ENCODE measurements around the gene TFDP3.

The TFDP3 gene, protein sequence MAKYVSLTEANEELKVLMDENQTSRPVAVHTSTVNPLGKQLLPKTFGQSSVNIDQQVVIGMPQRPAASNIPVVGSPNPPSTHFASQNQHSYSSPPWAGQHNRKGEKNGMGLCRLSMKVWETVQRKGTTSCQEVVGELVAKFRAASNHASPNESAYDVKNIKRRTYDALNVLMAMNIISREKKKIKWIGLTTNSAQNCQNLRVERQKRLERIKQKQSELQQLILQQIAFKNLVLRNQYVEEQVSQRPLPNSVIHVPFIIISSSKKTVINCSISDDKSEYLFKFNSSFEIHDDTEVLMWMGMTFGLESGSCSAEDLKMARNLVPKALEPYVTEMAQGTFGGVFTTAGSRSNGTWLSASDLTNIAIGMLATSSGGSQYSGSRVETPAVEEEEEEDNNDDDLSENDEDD

DNA sequence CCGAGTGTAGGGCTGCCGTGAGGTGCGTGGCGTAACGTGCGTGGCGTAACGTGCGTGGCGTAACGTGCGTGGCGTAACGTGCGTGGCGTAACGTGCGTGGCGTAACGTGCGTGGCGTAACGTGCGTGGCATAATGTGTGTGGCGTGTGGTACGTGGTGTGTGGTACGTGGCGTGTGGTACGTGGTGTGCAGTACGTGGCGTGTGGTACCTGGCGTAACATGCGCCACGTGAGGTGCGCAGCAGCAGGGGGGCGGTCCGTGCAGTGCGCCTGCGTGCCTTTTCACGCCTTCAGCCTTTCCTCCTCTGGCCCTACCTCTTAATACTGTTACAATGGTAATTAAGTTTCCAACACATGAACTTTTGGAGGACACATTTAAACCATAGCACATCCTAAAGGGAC is at the start of gene TFDP3:
Gene TFDP3 (minus strand): TSS at position 26 of the 400 bp plus-strand sequence. CDS start 95 bp downstream, outside the sequence.
- DNase-seq (ENCODE audit: low read depth in 2 of 2) = no peak

DNA sequence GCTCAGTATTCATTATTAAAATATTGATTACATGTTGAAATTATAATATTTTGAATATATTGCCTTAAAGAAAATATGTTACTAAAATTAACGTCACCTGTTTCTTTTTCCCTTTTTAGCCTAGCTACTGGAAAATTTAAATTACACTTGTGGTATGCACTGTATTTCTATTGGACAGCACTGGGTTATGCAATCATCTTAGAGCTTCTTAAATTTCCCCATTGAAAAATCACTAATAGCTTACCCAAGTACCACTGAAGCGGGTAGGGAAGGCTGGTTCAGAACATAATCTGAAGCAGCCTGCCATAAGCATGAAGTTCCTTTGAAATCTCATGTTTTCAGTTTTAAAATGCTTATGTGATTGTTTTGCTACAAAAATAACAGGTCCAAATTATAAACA is 49.5 kb upstream of the TFDP3 start:
- DNase-seq (ENCODE audit: low read depth in 2 of 2) = no peak

DNA sequence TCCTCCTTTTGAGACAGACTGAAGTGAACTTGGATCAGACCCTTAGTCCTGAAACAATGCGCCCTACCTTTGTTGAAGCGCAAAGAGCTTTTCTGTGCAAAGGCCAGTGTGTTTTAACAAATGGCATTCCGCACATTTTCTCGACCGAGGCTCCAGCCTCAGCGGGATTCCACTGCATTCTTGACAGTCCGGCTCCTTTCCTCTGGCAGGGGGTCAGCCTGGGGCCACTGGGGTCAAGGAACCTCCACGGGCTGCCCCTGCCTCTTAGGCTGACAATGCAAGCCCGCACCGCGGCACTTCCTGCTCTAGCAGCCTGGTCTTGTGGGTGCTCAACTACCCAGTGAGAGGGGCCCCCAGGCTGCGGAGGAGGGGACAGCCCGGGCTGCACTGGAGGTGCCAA is 47.2 kb upstream of the TFDP3 start:
- DNase-seq (ENCODE audit: low read depth in 2 of 2) = no peak

DNA sequence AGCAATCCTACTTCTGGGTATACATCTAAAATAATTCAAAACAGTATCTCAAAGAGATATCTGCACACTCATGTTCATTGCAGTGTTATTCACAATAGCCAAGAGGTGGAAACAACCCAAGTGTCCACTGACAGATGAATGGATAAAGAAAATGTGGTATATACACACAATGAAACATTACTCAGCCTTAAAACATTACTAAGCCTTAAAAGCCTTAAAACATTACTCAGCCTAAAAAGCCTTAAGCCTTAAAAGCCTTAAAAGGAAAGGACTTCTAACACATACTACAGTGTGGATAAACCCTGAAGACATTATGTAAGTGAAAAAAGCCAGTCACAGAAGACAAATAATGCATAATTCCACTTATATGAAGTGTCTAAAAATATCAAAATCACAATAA is 40.3 kb upstream of the TFDP3 start:
- no peak for DNase-seq (ENCODE audit: low read depth in 2 of 2)

DNA sequence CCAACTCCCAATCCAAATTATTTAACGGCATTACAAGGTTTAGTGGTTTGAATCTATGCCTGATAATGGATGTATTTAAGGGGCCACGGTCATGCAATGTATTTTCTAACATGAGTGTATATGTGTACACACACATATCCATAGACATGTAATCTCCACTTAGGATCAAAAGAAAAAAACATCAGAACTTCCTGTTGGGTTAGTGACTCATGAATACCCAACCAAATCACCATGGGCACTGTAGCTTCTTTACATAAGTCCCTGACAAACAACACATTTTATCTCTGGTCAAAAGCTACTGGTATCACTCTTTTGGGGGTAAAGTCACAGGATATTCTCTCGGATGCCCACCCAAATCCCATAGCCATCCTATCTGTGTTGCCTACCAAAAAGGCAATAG is 36.5 kb upstream of the TFDP3 start:
- DNase-seq (ENCODE audit: low read depth in 2 of 2) = no peak

DNA sequence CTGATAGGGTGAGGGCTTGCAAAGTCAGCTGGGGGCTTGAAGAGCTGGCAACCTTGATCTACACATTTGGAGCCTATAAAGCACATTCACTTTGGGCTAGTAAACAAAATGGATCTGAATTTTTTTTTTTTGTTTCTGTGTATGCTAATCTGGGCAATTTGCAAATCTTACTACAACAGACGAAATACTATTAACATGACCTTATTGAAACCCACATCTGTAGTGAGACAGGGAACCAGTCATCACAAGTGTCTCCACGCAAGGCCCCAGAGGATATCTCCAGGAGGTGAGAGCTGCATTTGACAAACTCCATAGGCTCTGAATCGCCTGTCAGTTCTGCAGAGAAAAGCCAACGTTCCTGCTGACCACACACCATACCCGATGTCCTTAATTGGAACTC is 33.0 kb upstream of the TFDP3 start:
- no peak for DNase-seq (ENCODE audit: low read depth in 2 of 2)

DNA sequence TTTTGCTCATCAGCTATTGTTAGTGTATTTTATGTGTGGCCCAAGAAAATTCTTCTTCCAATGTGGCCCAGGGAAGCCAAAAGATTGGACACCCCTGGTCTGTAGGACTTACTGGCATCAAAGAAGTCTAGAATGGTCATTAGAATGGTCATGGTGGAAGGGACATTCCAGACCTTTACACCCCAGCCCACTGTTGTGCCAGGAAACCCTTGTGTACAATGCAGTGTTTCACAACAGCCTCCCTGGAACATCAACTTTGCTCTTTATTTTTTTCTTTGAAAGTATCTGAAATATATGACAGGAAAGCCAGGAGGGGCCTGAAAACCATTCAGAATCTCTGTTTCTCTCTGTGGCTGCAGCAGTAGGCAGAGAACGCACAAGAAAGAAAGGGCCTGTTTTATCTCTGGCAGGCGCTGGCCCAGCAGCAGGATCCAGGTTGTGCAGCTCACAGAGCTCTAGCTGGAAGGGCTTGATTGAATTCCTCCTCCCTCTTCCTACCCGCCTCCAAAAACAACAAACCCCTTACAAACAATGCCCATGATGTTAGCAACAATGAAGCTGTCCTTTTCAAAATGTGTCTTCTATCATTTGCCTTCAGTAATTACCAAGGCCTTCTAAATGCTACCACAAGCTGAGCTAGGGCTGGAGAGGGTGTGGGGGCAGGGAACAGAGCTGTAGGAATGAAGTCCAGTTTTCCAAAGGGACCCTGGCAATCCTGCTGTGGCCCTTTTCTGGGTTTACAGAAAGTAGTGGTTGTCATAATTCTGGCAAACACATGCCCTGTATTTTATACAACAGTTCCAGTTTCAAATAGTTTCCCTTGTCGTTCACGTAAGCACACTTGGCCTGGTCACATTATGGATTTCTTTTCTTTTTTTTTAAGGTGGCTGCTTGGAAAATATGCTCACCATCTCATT is 32.3 kb upstream of the TFDP3 start:
- DNase-seq (ENCODE audit: low read depth in 2 of 2) = no peak

DNA sequence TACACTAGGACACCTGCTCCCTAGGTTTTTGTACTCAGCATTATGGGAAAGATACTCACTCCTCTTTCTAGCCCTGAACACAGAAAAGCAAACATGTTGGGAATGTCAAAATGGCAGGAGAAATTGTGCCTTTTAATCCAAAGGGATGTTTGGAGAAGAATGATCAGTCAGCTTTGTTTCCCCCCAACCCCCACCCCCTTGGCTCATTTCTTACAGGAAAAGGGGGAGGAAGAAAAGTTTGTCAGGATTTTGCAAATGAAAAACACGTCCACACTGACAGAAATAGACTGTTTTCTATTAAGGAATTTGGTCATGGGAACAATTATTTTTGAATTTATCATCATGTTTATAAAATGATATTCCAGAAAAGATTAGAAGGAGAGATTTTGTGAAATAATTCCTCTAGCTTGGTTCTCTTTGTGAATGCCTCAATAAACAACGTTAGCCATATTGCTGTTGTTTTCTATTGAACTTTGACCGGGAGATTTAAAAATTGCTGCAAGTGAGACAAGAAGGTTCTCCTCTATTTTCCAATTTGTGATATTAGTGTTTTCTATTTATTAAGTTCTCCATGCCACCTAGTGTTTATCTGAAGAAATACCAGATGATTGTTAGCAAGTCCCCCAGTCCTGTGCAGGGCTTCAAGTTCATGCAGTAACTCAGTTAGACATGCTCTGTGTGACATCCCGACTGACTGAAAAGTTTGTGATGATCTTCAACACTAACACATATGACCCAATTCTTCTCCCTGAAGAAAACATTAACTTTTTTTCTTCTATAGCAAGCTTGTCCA is 31.3 kb upstream of the TFDP3 start:
- no peak for DNase-seq (ENCODE audit: low read depth in 2 of 2)

DNA sequence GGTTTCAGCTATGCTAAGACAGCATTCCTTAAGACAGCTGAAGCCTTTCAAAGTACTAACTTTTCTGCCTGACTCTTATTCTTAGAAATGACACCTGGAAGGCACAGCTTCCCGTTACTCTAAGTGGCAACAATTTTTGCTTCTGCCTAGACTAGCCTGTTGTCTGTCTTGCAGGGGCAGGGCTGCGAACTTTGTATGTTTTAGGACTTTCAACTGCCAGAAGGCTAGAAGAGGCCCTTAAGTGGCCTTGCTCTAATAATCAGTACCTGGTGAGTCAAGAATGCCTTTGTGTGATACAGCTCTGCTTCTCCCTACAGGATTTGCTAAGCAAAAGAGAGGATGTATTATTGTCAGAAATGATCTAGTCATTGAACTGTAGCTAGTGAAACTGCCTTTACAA is 30.0 kb upstream of the TFDP3 start:
- no peak for DNase-seq (ENCODE audit: low read depth in 2 of 2)

DNA sequence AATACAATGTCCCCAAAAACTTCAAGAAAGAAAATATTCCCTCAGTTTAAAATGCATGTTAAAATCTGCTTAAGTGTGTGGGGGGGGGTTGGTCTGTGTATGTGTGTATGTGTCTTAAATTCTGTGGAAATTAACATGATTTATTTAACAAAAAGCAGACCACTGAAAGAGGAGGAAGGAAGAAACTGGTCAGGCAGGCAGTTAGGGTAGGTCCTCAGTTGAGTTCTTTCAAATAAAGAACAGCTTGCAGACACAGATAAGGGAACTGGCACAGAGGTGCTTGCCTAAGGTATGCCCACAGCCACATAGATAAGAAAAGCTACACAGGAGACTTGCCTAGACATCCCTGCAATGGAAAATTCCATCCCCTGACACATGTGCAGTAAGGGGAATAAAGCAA is 28.8 kb upstream of the TFDP3 start:
- no peak for DNase-seq (ENCODE audit: low read depth in 2 of 2)

DNA sequence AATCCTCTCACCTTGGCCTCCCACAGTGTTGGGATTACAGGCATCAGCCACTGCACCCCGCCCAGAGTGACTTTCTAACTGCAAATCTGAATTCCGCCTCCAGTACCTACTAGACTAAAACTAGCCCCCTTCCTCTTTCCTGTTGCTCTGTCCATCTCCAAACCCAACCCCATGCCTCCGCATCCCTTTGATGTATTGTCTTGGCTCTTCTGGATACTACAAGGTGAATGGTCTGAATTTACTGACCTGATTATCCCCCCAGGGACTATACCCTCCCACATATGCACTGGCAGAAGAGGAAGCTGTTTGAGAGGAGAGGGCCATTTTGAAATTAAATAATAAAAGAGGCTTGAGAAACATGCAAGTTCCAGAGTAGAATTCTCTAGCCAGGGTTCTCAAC is 17.7 kb upstream of the TFDP3 start:
- no peak for DNase-seq (ENCODE audit: low read depth in 2 of 2)

DNA sequence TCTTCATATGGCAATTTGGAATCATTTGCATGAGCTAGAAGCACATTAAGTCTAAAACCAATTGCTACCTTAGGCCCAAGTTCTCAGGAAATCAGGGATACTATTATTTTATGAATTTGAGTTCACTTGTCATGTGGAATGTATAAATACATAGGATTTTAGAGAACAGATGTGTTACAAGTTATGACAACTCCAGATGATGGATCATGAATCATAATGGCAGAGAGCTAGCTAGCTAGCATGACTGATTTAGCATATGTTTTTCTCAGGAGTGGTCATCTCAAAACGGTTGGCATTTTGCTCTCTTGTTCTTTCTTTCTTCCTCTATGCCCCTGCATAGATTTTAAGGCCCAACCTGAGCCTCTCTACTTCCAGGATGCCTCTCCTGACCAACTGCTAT is 14.2 kb upstream of the TFDP3 start:
- DNase-seq (ENCODE audit: low read depth in 2 of 2) = no peak

DNA sequence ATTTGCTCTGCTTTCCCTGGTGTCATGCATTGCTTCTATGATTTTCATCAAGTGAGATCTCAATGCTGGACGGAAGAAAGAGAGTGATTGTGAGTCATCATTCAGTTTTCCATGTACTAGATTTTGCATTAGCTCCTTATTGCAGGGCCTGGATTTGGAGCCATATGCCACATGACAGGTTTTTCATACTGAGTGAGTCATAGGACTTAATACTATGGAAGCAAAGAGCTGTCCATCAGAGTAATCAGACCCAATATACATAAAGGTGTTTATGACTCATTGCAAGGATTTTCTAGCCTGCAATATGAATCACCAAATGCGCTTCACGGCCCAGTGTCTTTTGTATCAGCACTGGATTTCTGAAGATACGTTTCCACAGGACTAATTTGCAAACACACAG is 11.2 kb upstream of the TFDP3 start:
- DNase-seq (ENCODE audit: low read depth in 2 of 2) = no peak

DNA sequence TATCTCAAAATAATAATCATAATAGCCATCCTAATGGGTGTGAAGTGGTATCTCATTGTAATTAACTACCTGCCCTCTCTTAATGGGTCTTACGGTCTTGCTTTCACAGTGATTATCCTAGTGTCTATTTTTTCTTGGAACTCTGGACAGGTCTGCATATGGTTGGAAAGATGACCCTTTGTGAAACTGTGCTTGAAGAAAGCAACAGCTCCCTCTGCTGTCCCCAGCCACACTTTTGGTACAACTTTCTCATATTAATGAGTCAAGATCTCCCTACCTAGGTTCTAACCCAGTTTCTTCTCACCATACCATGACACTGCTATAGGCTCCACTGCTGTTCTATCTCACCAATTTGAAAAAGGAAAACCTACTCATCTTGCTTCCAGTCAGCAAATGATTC is 2.4 kb downstream of the TFDP3 start:
- DNase-seq (ENCODE audit: low read depth in 2 of 2) = no peak

DNA sequence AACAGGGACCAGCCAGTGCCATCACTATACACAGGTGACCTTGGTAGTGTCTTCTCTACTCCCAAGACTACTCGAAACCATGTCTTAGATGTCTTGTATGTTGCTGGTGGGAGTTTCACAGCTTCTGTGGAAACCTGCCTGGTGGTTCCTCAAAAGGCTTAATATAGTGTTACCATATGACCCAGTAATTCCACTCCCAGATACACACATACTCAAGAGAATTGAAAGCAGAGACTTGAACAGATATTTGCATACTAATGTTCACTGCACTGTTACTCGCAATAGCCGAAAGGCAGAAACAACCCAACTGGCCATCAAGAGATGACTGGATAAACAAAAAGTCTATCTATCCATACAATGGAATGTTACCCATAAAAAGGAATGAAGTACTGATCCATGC is 3.1 kb downstream of the TFDP3 start:
- no peak for DNase-seq (ENCODE audit: low read depth in 2 of 2)

DNA sequence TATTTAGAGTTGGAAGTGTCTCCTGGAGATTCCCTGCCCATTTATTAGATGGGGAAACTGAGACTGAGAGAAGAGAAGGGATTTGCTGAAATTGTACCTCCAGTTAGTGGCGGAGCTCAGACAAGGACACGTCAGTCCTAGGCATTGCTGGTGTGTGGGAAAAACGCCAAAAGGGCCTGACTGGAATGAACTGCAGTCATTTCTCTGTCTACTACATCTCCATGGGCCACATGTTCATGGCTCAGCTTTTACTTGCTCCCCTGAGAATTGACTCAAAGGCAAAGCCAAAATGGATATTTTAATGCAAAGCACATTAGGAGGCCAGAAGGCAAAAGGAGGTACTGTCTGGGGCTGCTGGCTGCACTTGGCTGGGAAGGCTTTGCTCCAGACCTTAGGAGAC is 3.9 kb downstream of the TFDP3 start:
- DNase-seq (ENCODE audit: low read depth in 2 of 2) = no peak

DNA sequence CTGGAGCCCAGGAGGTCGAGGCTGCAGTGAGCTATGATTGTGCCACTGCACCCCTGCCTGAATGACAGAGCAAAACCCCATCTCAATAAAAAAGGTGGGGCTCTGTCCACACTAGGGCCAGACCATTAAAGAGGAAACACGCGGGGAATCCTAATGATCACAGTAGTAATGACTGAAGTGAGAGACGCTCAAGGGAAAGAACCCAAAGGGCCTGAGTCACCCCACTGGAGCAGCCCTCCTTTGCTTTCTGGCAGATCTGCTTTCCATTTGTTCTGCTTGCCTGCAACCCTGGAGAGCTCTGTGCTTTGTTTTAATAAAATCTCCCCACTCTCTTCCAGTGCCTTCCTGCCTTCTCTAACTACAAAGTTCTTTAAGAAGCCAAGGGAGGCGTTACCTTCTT is 5.0 kb downstream of the TFDP3 start:
- DNase-seq (ENCODE audit: low read depth in 2 of 2) = no peak

DNA sequence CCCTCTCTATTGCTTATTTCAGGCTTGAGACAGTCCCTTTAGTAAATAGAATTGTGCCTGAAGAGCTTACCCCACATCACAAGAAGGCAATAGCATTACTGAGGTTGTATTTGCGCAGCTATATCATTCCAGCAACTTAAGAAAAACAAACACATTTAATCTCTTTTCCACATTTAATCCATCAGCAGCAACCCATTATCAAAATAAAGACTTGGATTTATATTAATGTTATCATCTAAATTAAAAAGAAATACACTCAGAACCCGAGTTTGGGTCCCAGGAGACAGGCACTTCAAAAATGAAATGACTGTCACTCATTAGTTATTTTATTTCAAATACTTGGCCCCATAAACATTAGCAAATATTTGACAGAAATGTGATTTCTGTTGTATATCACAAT is 10.4 kb downstream of the TFDP3 start:
- DNase-seq (ENCODE audit: low read depth in 2 of 2) = no peak

DNA sequence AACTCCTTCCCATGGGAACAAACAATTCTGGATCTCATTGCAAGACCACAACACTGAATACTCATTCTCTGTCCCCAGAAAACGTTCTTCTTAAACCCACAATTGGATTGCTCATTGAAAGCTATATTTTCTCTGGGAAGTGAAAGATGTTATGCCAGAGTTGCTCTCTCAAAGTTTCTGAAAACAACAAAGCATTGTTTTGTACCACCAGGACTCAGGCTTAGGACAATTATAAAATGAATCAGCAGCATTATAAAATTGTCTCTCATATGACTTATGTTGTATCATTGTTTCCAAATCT is 26.5 kb downstream of the TFDP3 start:
- no peak for DNase-seq (ENCODE audit: low read depth in 2 of 2)

DNA sequence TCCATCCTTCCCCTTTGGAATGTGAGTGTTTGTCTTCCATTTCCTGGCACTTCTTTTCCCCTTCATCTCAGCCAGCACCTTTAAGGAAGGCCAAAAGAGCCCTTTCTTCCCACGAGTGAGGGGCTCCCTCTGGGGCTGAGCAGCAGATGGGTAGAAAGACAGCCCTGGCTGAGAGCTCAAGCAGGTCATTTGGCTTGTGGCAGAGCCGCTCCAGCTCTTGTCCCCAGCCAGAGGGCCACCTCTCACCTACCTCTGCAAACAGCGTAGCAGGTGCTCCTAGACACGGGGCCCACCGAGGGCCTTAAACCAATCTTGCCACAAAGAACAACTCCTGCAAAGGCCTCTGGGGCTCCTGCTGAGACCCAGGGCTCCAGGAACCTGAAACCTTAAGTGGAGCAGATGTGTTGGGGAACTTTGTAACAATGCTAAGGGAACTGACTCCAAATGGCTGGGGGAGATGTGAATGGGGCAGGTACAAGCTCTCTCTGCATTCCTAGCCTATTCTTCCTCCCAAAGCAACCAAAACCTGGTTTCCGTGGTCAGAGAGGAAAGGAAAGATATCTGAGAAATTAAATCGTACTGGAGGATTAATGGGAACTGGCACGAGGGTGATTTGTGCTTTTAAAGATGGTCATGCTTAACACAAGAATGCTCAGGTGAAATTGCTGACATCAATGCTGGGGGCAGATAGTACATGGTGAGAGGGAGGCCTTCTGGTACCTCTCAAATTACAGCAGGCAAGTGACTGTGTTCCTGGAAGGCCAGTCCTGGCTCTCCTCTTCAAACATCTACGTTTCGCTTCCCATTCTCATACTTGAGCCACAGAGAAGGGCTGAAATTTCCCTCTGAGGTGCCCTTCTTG is 27.0 kb downstream of the TFDP3 start:
- DNase-seq (ENCODE audit: low read depth in 2 of 2) = no peak

DNA sequence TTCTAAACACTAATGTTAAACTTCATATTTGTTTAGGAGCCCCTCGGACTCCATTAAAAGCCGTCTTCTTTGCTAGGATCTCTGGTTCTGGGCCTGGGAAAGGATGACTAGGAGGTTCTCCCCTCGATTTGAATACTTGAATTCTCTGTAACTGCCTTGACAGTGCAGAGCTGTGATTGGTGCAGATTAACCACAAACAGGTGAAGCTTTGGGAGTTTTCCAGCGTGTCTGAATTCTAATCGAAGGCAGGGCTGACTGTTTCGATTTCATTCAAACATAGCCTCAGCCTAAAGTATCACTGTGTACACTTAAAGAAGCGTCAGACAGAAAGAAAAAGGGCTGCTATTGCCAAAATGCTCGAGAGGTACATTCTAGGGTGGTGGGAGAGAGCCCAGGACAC is 29.0 kb downstream of the TFDP3 start:
- no peak for DNase-seq (ENCODE audit: low read depth in 2 of 2)

DNA sequence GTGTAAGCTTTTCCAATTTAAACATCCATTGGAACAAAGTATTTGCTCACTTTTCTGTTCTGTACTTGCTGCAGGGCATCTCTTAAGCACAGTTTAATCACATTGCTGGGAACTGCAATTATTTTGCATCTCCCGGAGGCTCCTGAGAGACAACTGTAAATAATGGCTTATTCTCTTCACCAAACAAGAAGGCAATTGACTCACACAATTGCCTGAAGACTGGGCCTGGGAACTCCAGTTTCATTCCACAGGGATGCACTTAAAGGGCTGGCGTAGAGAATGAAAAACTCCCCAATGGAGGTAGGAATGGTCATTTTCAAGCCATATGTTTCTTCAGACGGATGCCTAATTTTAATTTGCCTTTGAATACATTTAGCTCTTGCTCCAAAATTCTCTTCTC is 29.5 kb downstream of the TFDP3 start:
- DNase-seq (ENCODE audit: low read depth in 2 of 2) = no peak

Measured in stimulated activated CD4-positive, alpha-beta T cell treated with anti-CD3 and anti-CD28 coated beads, Interleukin-1b, Interleukin-23, amount 100 ng/mL, for 4 hours (primary cell).